Measurements from ENCODE around the gene FRYL. TPM values are rescaled to one million over a fixed set of nuclear protein-coding genes. Genes with fewer than 3 reads are reported as not detected.

The FRYL gene
- total RNA-seq, 6 experiments from 2014 or later, result 15.9 to 27.2 (median 23.3) TPM

GRCh38 chr4:48526406-48526805 is 253.7 kb downstream of the FRYL start:
- Histone ChIP-seq H3K9me3 (no peaks in the 10 kb centered on the region), H3K4me1 (no peaks in the 10 kb centered on the region), H3K4me3 (no peak overlapping the region), H3K27me3 (no peaks in the 10 kb centered on the region), H3K27ac (no peak overlapping the region), H3K36me3 (peaks cover 0 to 50% (median 29%) of the 10 kb centered on the region in 4 donors)
- intact Hi-C loops (cut with DNase I), result no loop called here
- TF ChIP-seq CTCF (IDR thresholded peaks at IDR 0.05) (no peak), POLR2A (IDR thresholded peaks at IDR 0.05) (no peak)
- WGBS (ENCODE audit: insufficient coverage, low coverage, low lambda C conversion rate, missing lambda C conversion rate), result 83% methylated on average over 1 of the region's 1 CpG
- DNase-seq, result no peak
- no peak for ATAC-seq

- Histone ChIP-seq H3K27ac (no peak overlapping the region), H3K4me1 (no peaks in the 10 kb centered on the region), H3K27me3 (no peaks in the 10 kb centered on the region), H3K9me3 (no peaks in the 10 kb centered on the region), H3K4me3 (no peak overlapping the region), H3K36me3 (peaks cover 0 to 66% (median 21%) of the 10 kb centered on the region in 4 donors)
- intact Hi-C loops (cut with DNase I), result no loop called here
- TF ChIP-seq POLR2A (IDR thresholded peaks at IDR 0.05) (no peak), CTCF (IDR thresholded peaks at IDR 0.05) (no peak)
- DNase-seq (no peak), ATAC-seq (no peak)
- 96% methylated on average over 3 of the region's 3 CpGs for WGBS (ENCODE audit: insufficient coverage, low coverage, low lambda C conversion rate, missing lambda C conversion rate)
These were observed 261.9 kb downstream of the FRYL start for GRCh38 chr4:48518143-48518542.

- H3K27me3 ChIP-seq, result no peaks in the 10 kb centered on the region
- peaks cover 0 to 50% (median 17%) of the 10 kb centered on the region in 4 donors for H3K36me3 ChIP-seq
- TF ChIP-seq CTCF (IDR thresholded peaks at IDR 0.05) (no peak), POLR2A (IDR thresholded peaks at IDR 0.05) (no peak)
- ATAC-seq (no peak), DNase-seq (no peak)
- H3K27ac ChIP-seq, result no peak overlapping the region
- no peak overlapping the region for H3K4me3 ChIP-seq
- peaks cover 0 to 3% (median 0%) of the 10 kb centered on the region in 4 donors for H3K4me1 ChIP-seq
- intact Hi-C loops (cut with DNase I), result no loop called here
- H3K9me3 ChIP-seq, result no peaks in the 10 kb centered on the region
These were observed 270.5 kb downstream of the FRYL start for GRCh38 chr4:48509543-48509942.

- ATAC-seq (no peak), DNase-seq (no peak)
- TF ChIP-seq POLR2A (IDR thresholded peaks at IDR 0.05), result no peak
- TF ChIP-seq CTCF (IDR thresholded peaks at IDR 0.05), result no peak
- Histone ChIP-seq H3K27me3 (no peaks in the 10 kb centered on the region), H3K27ac (no peak overlapping the region), H3K4me1 (peaks cover 0 to 5% (median 0%) of the 10 kb centered on the region in 4 donors), H3K9me3 (no peaks in the 10 kb centered on the region), H3K4me3 (no peak overlapping the region), H3K36me3 (peaks cover 0 to 25% (median 8%) of the 10 kb centered on the region in 4 donors)
- intact Hi-C loops (cut with DNase I), result no loop called here
- 94% methylated on average over 2 of the region's 2 CpGs for WGBS (ENCODE audit: insufficient coverage, low coverage, low lambda C conversion rate, missing lambda C conversion rate)
These were observed 273.4 kb downstream of the FRYL start for GRCh38 chr4:48506716-48507115.

- Histone ChIP-seq H3K27ac (no peak overlapping the region), H3K27me3 (no peaks in the 10 kb centered on the region), H3K4me3 (no peak overlapping the region), H3K9me3 (no peaks in the 10 kb centered on the region), H3K36me3 (peaks cover 0 to 16% (median 3%) of the 10 kb centered on the region in 4 donors), H3K4me1 (peaks cover 0 to 5% (median 0%) of the 10 kb centered on the region in 4 donors)
- DNase-seq (no peak), ATAC-seq (peak in 2 of 4 donors; percentile 48 to 82)
- WGBS (ENCODE audit: insufficient coverage, low coverage, low lambda C conversion rate, missing lambda C conversion rate), result 56% methylated on average over 1 of the region's 1 CpG
- intact Hi-C loops (cut with DNase I), result no loop called here
- no peak for TF ChIP-seq POLR2A (IDR thresholded peaks at IDR 0.05)
- TF ChIP-seq CTCF (IDR thresholded peaks at IDR 0.05), result no peak
These were observed 275.7 kb downstream of the FRYL start for GRCh38 chr4:48504352-48504751.

Measured in right lobe of liver (tissue), 6 donors.